Stimulated activated CD4-positive, alpha-beta T cell treated with anti-CD3 and anti-CD28 coated beads, Interleukin-2, amount 100 ng/mL, for 48 hours (primary cell): ENCODE data around the gene REC114.
"Not testable (repeated sequence)": the region's sequence is repeated elsewhere in the genome, so short reads cannot be mapped to it uniquely, and the experiment has no call there.

Source experiments
- DNase-seq, 2 donors: peaks; one replicate each; pipeline ENCODE4 v3.0.0-alpha.2; 2020

REC114 gene

GRCh38 chr15:73457334-73457733 lies 14.4 kb downstream of the REC114 start:
- DNase-seq: no peak

- DNase-seq: no peak
Measured at GRCh38 chr15:73460662-73461061, 17.7 kb downstream of the REC114 start.

GRCh38 chr15:73464602-73465001 lies 21.6 kb downstream of the REC114 start:
- no peak for DNase-seq

GRCh38 chr15:73467758-73468157 lies 24.8 kb downstream of the REC114 start:
- no peak for DNase-seq

- DNase-seq: no peak
Measured at GRCh38 chr15:73474785-73475184, 31.8 kb downstream of the REC114 start.

- no peak for DNase-seq
Measured at GRCh38 chr15:73476704-73477216, 33.8 kb downstream of the REC114 start.

- DNase-seq: no peak
Measured at GRCh38 chr15:73480050-73480449, 37.1 kb downstream of the REC114 start.

- DNase-seq: no peak
Measured at GRCh38 chr15:73482166-73482565, 39.2 kb downstream of the REC114 start.

GRCh38 chr15:73483053-73483452 lies 40.1 kb downstream of the REC114 start:
- no peak for DNase-seq

- DNase-seq: no peak
Measured at GRCh38 chr15:73485372-73485771, 42.4 kb downstream of the REC114 start.

GRCh38 chr15:73485885-73486284 lies 42.9 kb downstream of the REC114 start:
- DNase-seq: not testable (repeated sequence)

GRCh38 chr15:73488698-73489097 lies 45.7 kb downstream of the REC114 start:
- DNase-seq: no peak

GRCh38 chr15:73493922-73494321 lies 51.0 kb downstream of the REC114 start:
- DNase-seq: no peak

- DNase-seq: no peak
Measured at GRCh38 chr15:73495181-73495580, 52.2 kb downstream of the REC114 start.

- DNase-seq: no peak
Measured at GRCh38 chr15:73500696-73501095, 57.7 kb downstream of the REC114 start.

- no peak for DNase-seq
Measured at GRCh38 chr15:73504885-73505284, 61.9 kb downstream of the REC114 start.

- DNase-seq: no peak
Measured at GRCh38 chr15:73515527-73515926, 72.6 kb downstream of the REC114 start.

- DNase-seq: no peak
Measured at GRCh38 chr15:73517566-73517965, 74.6 kb downstream of the REC114 start.

- no peak for DNase-seq
Measured at GRCh38 chr15:73518180-73518862, 75.4 kb downstream of the REC114 start.

- DNase-seq: no peak
Measured at GRCh38 chr15:73518876-73519733, 76.1 kb downstream of the REC114 start.

- no peak for DNase-seq
Measured at GRCh38 chr15:73522011-73522410, 79.0 kb downstream of the REC114 start.

- DNase-seq: no peak
Measured at GRCh38 chr15:73524919-73525318, 82.0 kb downstream of the REC114 start.

- DNase-seq: no peak
Measured at GRCh38 chr15:73527598-73527997, 84.6 kb downstream of the REC114 start.

GRCh38 chr15:73530649-73531048 lies 87.7 kb downstream of the REC114 start:
- DNase-seq: no peak
